ENCODE data around the gene SRGAP3. TPM values are rescaled to one million over a fixed set of nuclear protein-coding genes. Genes with fewer than 3 reads are reported as not detected.

Gene SRGAP3
- total RNA-seq, 2 experiments from 2014 or later, result 1.2 to 1.3 TPM

- CTCF ChIA-PET, result no interaction called here
- Mint-ChIP-seq H3K4me1 (no peaks in the 10 kb centered on the region), H3K27ac (no peak overlapping the region), H3K9me3 (no peaks in the 10 kb centered on the region), H3K27me3 (no peaks in the 10 kb centered on the region), H3K36me3 (ENCODE audit: low read depth) (peaks cover 50% of the 10 kb centered on the region), H3K4me3 (no peak overlapping the region)
- DNase-seq, result no peak
- POLR2A ChIA-PET, result no interaction called here
These were observed 312.1 kb downstream of the SRGAP3 start for GRCh38 chr3:8937064-8938020.

DNA sequence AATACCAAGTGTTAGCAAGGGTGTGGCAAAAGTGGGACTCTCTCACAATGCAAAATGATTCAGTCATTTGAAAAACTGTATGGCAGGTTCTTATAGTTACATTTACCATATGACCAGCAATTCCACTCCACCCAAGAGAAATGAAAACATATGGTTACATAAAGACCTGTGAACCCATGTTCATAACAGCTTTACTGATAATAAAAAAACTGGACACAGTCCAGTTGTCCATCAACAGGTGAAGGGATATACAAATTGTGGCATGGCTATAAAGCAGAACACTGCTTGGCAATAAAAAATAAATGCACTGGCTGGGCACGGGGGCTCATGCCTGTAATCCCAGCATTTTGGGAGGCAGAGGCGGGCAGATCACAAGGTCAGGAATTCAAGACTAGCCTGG is 316.9 kb downstream of the SRGAP3 start:
- Mint-ChIP-seq H3K36me3 (ENCODE audit: low read depth) (peaks cover 39% of the 10 kb centered on the region), H3K9me3 (no peaks in the 10 kb centered on the region), H3K4me3 (no peak overlapping the region), H3K4me1 (no peaks in the 10 kb centered on the region), H3K27me3 (no peaks in the 10 kb centered on the region), H3K27ac (no peak overlapping the region)
- POLR2A ChIA-PET, result no interaction called here
- DNase-seq, result no peak
- CTCF ChIA-PET, result no interaction called here

DNA sequence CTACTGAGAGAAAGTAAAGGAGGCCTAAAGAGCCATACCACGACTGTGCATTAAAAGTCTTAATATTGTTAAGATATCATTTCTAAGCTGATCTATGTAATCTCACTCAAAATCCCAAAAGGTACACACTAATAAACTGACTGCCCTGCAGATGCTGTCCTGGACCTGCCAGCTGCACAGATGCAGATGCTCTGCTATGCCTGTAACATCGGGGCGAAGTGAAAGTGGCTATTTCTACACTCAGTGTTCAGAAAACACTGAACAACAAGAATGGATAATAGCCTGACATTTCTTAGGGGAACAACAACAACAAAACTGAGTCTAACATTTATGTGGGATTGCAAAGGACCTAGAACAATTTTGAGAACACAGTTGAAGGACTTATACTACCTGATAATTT is 318.1 kb downstream of the SRGAP3 start:
- no peaks in the 10 kb centered on the region for H3K4me1 Mint-ChIP-seq
- no peaks in the 10 kb centered on the region for H3K27me3 Mint-ChIP-seq
- H3K36me3 Mint-ChIP-seq (ENCODE audit: low read depth), result peaks cover 40% of the 10 kb centered on the region

More for the DNA sequence above, 318.1 kb downstream of the SRGAP3 start:
- Mint-ChIP-seq H3K4me3 (no peak overlapping the region), H3K9me3 (no peaks in the 10 kb centered on the region), H3K27ac (no peak overlapping the region)
- POLR2A ChIA-PET, result no interaction called here
- CTCF ChIA-PET, result no interaction called here
- no peak for DNase-seq

Other genes with a start within 250 kb of the SRGAP3 start
- gene THUMPD3, start 113.4 kb upstream of the SRGAP3 start, total RNA-seq, result 10 to 100 TPM; 44.3 to 47.2 TPM
- 100 to 1,000 TPM; 110 to 111 TPM for gene SETD5, start 148.0 kb upstream of the SRGAP3 start, total RNA-seq